Measurements from ENCODE around the gene CACNA1C. TPM values are rescaled to one million over a fixed set of nuclear protein-coding genes. Genes with fewer than 3 reads are reported as not detected.

CACNA1C gene
- total and polyA plus RNA-seq, 2 of the 4 experiments (the other 2 are of a cell fraction) = 1.6 to 2.6 TPM

DNA sequence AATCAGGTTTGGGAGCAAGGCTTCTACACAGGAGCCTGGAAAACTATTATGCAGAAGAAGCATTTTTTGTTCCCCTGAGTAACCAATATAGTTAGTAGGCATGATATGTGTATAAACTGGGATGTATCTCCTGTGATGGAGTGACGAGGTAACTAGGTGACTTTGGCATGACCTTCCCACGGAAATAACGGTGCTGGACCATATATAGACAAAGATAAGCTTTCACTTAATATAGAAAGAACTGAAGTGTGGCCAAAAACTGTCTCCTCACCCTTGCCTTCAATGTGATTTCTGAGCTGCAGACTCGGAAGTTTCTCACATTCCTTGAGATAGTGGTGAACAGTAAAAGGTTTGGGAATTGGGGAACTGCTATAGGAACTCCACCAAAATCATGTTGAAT lies 185.3 kb downstream of the CACNA1C start:
- H2AFZ ChIP-seq (replicated peaks; ENCODE audit: low read length, poor library complexity) = no peak overlapping the region
- H3K9ac ChIP-seq (ENCODE audit: low read depth, low read length) = no peak overlapping the region
- no peak overlapping the region for H3K4ac ChIP-seq (ENCODE audit: low read depth, low read length)
- H2AK9ac ChIP-seq (replicated peaks; ENCODE audit: low read depth, low read length, poor library complexity) = no peak overlapping the region
- H3K27me3 ChIP-seq (ENCODE audit: control insufficient read depth, insufficient read depth, low read length) = no peaks in the 10 kb centered on the region
- WGBS, 2 experiments (ENCODE audit: extremely low coverage in 2 of 2, insufficient read length in 1 of 2) = no CpG with 5 or more reads among the region's 4 CpGs
- H4K8ac ChIP-seq (ENCODE audit: low read depth in 2 of 2, low read length in 2 of 2) = no peak overlapping the region
- in situ Hi-C loops (cut with MboI; ENCODE audit: low sequenced_read_pairs) = no loop called here
- H2AK5ac ChIP-seq (ENCODE audit: low read depth, low read length) = no peak overlapping the region
- DNase-seq (no peak), ATAC-seq (ENCODE audit: low read depth) (no peak)
- no peak overlapping the region for H3K4me2 ChIP-seq (ENCODE audit: low read depth, low read length)
- no peaks in the 10 kb centered on the region for H3K36me3 ChIP-seq (ENCODE audit: control insufficient read depth, insufficient read depth, low read length)
- H3K4me3 ChIP-seq (ENCODE audit: insufficient read depth, low read depth, low read length) = no peak overlapping the region
- no peak overlapping the region for H4K91ac ChIP-seq (ENCODE audit: insufficient read depth, low read depth, low read length)
- H3K4me1 ChIP-seq (ENCODE audit: control insufficient read depth, insufficient read depth, low read length) = peaks cover 4% of the 10 kb centered on the region
- no peak overlapping the region for H2BK15ac ChIP-seq (ENCODE audit: low read depth, low read length)
- H3K27ac ChIP-seq (ENCODE audit: insufficient read depth, low read length) = no peak overlapping the region
- TF ChIP-seq POLR2A (IDR thresholded peaks at IDR 0.05; ENCODE audit: low read depth, low read length) (no peak), MAFK (IDR thresholded peaks at IDR 0.05; ENCODE audit: low read depth, low read length) (no peak), MXI1 (IDR thresholded peaks at IDR 0.05; ENCODE audit: borderline replicate concordance, low read depth, low read length) (no peak), MAZ (IDR thresholded peaks at IDR 0.05; ENCODE audit: borderline replicate concordance, low read depth, low read length) (no peak), RFX5 (IDR thresholded peaks at IDR 0.05; ENCODE audit: low read depth, low read length) (no peak), FOS (IDR thresholded peaks at IDR 0.05; ENCODE audit: low read depth, low read length) (no peak), CEBPB (IDR thresholded peaks at IDR 0.05; ENCODE audit: low read depth, low read length) (no peak), SMC3 (IDR thresholded peaks at IDR 0.05; ENCODE audit: low read depth, low read length) (no peak), BHLHE40 (IDR thresholded peaks at IDR 0.05; ENCODE audit: low read depth, low read length) (no peak), RCOR1 (IDR thresholded peaks at IDR 0.05; ENCODE audit: insufficient replicate concordance, low read length) (no peak), RAD21 (IDR thresholded peaks at IDR 0.05; ENCODE audit: low read length) (no peak), CHD1 (IDR thresholded peaks at IDR 0.05; ENCODE audit: low read depth, low read length) (no peak), NFE2L2 (IDR thresholded peaks at IDR 0.05; ENCODE audit: low read depth, low read length) (no peak)
- TF ChIP-seq, protein P1, sequence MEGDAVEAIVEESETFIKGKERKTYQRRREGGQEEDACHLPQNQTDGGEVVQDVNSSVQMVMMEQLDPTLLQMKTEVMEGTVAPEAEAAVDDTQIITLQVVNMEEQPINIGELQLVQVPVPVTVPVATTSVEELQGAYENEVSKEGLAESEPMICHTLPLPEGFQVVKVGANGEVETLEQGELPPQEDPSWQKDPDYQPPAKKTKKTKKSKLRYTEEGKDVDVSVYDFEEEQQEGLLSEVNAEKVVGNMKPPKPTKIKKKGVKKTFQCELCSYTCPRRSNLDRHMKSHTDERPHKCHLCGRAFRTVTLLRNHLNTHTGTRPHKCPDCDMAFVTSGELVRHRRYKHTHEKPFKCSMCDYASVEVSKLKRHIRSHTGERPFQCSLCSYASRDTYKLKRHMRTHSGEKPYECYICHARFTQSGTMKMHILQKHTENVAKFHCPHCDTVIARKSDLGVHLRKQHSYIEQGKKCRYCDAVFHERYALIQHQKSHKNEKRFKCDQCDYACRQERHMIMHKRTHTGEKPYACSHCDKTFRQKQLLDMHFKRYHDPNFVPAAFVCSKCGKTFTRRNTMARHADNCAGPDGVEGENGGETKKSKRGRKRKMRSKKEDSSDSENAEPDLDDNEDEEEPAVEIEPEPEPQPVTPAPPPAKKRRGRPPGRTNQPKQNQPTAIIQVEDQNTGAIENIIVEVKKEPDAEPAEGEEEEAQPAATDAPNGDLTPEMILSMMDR (conservative IDR thresholded peaks at IDR 0.05; ENCODE audit: low read depth, low read length) = no peak
- TF ChIP-seq, protein P2, sequence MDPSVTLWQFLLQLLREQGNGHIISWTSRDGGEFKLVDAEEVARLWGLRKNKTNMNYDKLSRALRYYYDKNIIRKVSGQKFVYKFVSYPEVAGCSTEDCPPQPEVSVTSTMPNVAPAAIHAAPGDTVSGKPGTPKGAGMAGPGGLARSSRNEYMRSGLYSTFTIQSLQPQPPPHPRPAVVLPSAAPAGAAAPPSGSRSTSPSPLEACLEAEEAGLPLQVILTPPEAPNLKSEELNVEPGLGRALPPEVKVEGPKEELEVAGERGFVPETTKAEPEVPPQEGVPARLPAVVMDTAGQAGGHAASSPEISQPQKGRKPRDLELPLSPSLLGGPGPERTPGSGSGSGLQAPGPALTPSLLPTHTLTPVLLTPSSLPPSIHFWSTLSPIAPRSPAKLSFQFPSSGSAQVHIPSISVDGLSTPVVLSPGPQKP (IDR thresholded peaks at IDR 0.05; ENCODE audit: borderline replicate concordance, low read depth, low read length) = no peak
- TF ChIP-seq, protein P3, sequence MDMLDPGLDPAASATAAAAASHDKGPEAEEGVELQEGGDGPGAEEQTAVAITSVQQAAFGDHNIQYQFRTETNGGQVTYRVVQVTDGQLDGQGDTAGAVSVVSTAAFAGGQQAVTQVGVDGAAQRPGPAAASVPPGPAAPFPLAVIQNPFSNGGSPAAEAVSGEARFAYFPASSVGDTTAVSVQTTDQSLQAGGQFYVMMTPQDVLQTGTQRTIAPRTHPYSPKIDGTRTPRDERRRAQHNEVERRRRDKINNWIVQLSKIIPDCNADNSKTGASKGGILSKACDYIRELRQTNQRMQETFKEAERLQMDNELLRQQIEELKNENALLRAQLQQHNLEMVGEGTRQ (IDR thresholded peaks at IDR 0.05; ENCODE audit: low read depth, low read length) = no peak
- no peak overlapping the region for H2BK5ac ChIP-seq (ENCODE audit: low read depth, low read length, poor library complexity, severe bottlenecking)
- POLR2A ChIA-PET (ENCODE audit: unreplicated experiment) = no interaction called here
- no peak overlapping the region for H2BK120ac ChIP-seq (ENCODE audit: low read depth, low read length)
- BruUV-seq (replicated peaks) = no TSS peak
- no peak overlapping the region for H3K18ac ChIP-seq (ENCODE audit: low read depth, low read length)
- no peak overlapping the region for H3K23ac ChIP-seq (ENCODE audit: low read depth, low read length)
- H3K56ac ChIP-seq (ENCODE audit: extremely low read depth, insufficient read depth, low read length) = no peak overlapping the region
- intact Hi-C loops (cut with micrococcal nuclease) = no loop called here
- no peak overlapping the region for H3K14ac ChIP-seq (replicated peaks; ENCODE audit: low read depth, low read length)
- peaks cover 4 to 6% of the 10 kb centered on the region in 2 experiments; a peak in 2 of 4 replicates for H3K79me1 ChIP-seq (ENCODE audit: low read depth in 1 of 2, low read length in 2 of 2)
- H4K5ac ChIP-seq (ENCODE audit: low read depth, low read length) = no peak overlapping the region
- H3K9me1 ChIP-seq (ENCODE audit: insufficient read depth, low read length) = peaks cover 4% of the 10 kb centered on the region; the same call in 1 of the 2 replicates
- no peak overlapping the region for H2BK20ac ChIP-seq (ENCODE audit: low read depth, low read length)
- dilution Hi-C loops (cut with HindIII; ENCODE audit: low sequenced_read_pairs, unreplicated experiment) = no loop called here
- no peaks in the 10 kb centered on the region for H3K9me3 ChIP-seq (ENCODE audit: control insufficient read depth, insufficient read depth, low read length)
- CTCF ChIA-PET = no interaction called here
- H4K20me1 ChIP-seq (ENCODE audit: insufficient read depth, low read length) = no peaks in the 10 kb centered on the region

All from IMR-90 (cell line).